Middle frontal gyrus (tissue), 1 donor: ENCODE results near the gene RECK.

ENCODE experiments used
- DNase-seq: peaks from one replicate; pipeline ENCODE4 v3.0.0-alpha.2; 2015; ENCODE audit warnings: low spot score; ENCODE audit errors: extremely low spot score

The RECK gene

GRCh38 chr9:36029202-36029601 is 7.5 kb upstream of the RECK start:
- no peak for DNase-seq

- DNase-seq: no peak
These were observed 6.8 kb upstream of the RECK start for GRCh38 chr9:36029765-36030528.

DNA sequence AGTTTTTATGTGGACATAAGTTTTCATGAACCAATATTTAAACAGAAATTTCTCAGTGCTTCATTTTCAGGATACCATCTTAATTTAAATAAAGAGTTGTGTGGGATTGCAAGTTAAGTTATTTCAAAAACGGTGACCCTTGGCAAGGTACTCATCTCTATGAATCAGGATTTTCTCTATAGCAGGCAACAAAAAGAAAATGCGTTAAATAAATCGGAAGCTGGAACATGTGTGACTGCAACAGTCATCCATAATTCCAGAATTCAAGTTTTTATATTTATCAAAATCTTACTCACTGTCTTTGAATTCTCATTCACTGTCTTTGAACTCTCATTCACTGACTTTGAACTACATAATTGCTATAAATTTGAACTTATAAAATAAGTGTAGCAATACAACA is 5.8 kb upstream of the RECK start:
- DNase-seq: no peak

- DNase-seq: no peak
These were observed 4.7 kb upstream of the RECK start for GRCh38 chr9:36031774-36032555.

- DNase-seq: no peak
These were observed 2.9 kb upstream of the RECK start for GRCh38 chr9:36033788-36034187.

DNA sequence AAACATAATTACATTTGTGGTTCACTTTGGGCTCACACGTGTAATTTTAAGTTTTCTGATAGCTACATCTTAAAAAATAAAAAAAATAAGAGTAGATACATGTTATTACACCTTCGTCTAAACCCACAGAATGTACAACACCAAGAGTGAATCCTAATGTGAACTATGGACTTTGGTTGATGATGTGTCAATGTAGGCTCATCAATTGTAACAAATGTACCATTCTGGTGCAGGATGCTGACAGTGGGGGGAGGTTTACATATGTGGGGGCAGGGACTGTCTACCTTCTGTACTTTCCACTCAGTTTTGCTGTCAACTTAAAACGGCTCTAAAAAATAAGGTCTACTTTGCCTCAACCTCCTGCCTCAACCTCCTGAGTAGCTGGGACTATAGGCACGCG is 2.5 kb upstream of the RECK start:
- no peak for DNase-seq

DNA sequence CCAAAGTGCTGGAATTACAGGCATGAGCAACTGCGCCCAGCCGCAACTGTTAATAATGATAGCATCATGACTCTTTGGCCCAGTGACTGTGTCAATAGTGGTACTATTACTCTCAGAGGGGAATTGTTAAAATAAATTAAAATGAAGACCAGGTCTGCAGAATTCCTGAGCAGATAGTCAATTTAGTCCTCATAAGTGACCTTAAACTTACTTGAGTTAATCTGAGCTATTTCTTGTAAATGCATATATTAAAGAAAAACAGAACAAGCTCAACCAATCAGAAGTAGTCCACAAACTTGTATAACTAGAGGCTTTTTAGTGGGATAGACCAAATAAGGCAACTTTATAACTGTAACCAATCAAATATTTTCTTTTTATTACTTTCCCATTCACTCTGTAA is 1.7 kb upstream of the RECK start:
- DNase-seq: no peak

- DNase-seq: no peak
These were observed 397 bp upstream of the RECK start for GRCh38 chr9:36036253-36036779.

- DNase-seq: no peak
These were observed 923 bp downstream of the RECK start for GRCh38 chr9:36037549-36038122.

- no peak for DNase-seq
These were observed 2.4 kb downstream of the RECK start for GRCh38 chr9:36039121-36039520.

- DNase-seq: no peak
These were observed 3.0 kb downstream of the RECK start for GRCh38 chr9:36039696-36040095.

DNA sequence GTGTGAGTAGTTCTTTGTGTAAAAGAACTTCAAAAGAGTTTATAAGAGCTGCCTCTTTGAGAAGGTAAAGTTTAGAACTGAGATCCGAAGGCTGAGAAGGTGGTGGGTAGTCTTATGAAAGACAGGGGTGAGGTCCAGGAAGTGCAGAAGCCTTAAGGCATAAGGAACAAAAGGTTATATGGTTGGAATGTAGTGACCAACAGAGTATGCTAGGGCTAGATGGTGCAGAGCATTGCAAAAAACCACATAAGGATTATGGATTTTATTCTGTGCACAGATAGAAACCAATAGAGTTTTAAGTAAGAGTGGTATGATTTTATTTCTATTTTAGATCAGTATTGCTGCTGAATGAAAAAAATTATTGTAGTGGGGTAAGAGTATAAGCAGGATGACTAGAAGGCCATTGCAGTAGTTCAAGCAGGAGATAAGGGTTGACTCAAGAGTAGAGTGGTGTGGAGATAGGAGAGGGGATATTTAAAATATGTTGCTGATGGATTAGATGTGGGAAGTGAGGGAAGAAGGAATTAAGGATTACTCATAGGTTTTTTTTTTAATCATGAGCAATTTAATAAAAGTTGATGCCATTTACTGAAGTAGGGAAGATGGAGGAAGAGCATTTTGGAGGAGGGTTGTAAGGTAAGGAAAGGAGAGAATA is 3.7 kb downstream of the RECK start:
- no peak for DNase-seq

GRCh38 chr9:36041506-36041905 is 4.8 kb downstream of the RECK start:
- DNase-seq: no peak

DNA sequence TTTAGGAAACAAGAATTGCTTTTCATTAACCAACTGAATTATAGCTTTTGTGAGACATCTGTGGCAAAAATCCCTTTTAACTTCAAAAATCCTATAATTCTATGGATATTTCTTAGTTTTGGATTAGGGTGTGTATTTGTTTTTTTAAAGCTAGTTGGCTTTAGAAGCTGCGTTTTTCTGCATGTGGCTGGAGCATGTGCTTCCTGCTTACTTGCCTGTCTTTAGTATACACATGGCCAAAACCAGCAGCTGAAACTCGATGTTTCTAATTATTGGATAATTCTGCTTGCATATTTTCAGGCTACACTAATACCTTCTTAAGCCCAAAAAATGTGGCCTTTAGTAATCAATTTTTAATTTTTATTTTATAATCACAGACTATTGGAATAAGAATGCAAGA is 8.9 kb downstream of the RECK start:
- DNase-seq: no peak

DNA sequence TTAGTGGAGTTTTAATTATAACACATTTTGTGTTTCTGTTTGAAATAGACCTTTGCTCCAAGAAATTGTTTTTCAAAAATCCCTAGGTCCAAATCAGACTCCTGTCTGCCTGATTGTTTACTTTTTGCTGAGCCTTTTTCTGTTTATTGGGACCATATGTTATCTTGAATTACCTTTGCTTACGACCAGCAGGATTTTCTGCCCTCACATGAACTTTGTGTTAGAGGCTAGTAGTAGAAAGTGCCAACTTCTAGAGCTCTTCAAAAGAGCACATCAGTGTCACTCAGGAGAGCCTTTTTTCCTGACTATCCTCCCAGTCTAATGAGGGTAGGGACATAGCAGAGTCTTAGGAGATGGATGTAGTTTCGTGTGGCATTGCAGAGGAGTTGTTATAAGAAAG is 10.2 kb downstream of the RECK start:
- DNase-seq: no peak

DNA sequence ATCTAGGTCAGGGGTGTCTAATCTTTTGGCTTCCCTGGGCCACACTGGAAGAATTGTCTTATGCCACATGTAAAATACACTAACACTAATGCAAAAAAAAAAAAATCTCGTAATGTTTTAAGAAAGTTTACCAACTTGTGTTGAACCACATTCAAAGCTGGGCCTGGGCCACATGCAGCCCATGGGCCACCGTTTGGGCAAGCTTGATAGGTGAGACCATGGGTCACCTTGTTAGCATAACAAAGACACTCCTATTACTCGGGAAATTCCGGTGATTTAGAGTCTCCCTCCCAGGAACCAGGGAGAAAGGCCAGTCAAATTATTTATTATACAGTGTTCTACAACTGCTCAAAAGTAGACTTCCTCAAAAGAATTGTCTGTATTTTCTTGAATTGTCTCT is 12.7 kb downstream of the RECK start:
- DNase-seq: no peak

GRCh38 chr9:36050476-36050875 is 13.8 kb downstream of the RECK start:
- DNase-seq: no peak

DNA sequence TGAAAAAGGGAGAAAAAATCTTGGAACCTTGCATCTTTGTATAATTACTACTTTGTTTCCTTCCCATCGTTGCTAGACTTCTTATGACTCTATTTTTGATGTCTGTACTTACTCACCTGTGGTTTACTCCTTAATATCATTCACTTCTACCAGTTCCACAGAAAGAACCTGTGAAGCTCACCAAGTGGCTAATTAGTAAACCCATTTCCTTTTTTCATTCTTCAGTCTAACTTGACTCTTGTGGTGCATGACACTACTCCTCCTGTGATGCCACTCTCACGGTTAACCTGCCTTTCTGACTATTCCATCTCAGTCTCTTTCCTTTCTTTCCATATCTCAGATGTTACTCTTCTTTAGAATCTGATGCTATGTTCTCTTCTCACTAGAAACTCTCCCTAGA is 14.6 kb downstream of the RECK start:
- DNase-seq: no peak

DNA sequence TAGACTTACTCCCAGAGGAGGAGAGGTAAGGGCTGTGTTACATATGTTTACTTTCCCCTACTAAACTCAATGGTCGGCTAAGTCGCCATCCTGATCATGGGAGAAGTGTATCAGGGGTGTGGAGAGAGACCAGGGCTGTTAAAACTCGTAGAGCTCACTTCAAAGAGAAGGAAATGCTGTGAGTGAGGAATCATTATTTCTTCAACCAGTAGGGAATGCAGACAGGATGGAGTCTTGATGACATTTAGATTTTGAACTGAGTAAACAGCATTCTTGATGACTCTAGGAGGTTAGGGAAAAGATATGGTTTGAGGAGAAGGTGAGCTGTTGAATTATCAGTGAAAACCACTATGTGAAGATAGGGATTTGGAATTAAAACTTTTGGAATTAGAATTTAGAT is 17.3 kb downstream of the RECK start:
- DNase-seq: no peak

GRCh38 chr9:36056896-36057295 is 20.2 kb downstream of the RECK start:
- DNase-seq: no peak

DNA sequence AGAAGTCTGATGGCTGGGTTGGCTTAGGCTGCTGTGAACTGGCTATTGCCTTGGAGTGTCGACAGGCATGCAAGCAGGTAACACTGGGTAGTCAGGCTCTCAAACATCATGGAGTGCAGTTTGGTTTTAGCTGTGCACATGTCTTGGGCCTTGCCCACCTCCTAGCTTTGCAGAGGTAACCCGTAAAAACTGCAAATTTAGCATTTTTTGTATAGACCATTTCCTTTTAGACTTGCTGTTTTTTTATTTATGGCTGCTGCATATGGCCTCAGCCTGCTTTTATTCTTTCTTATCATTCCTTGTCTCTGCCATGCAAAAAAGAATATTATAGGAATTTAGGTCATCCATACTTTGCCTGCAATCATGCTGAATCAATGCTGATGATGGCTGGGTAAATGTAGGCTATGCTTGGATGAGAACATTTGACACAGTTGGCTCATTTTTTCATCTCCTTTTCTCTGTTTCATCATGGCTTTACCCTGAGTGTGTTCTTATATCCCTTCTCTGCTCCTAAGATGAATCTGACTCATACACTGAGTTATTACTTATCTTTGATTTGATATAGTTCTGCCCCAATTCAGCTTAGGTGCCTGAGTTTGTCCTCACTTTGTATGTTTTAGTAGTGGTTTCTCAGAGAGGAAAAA is 27.2 kb downstream of the RECK start:
- no peak for DNase-seq
